Left lung (tissue), 10 donors: ENCODE results near the gene LRIG1. TPM values are rescaled to one million over a fixed set of nuclear protein-coding genes. Genes with fewer than 3 reads are reported as not detected.
A peak's percentile ranks its signal among the peaks of the same experiment; 100 is the strongest.

Source experiments
- ATAC-seq: fragments of 200-7000 bp; cut with Tn5 transposase; one replicate; pipeline ENCODE4 v1.9.1; 2020; ENCODE audit warnings: moderate library complexity
- DNase-seq, 4 donors: peaks; one replicate each; pipeline ENCODE4 v3.0.0-alpha.2; 2013 to 2020
- H3K27ac ChIP-seq, 2 donors: fragments of 200-600 bp; sonication (generic) in 1 of 2; one replicate each; pipeline versions ENCODE4 v1.5.0 to v1.8.0; 2020 to 2021
- H3K27me3 ChIP-seq, 2 donors: fragments of 200-600 bp; sonication (generic) in 1 of 2; one replicate each; pipeline versions ENCODE4 v1.5.0 to v1.8.0; 2020 to 2021
- H3K36me3 ChIP-seq, 2 donors: fragments of 200-600 bp; sonication (generic) in 1 of 2; one replicate each; pipeline versions ENCODE4 v1.5.0 to v1.8.0; 2020 to 2021
- H3K4me1 ChIP-seq, 2 donors: fragments of 200-600 bp; one replicate each; pipeline ENCODE4 v1.8.0; 2021
- H3K4me3 ChIP-seq, 2 donors: fragments of 200-600 bp; sonication (generic) in 1 of 2; one replicate each; pipeline versions ENCODE4 v1.5.0 to v1.8.0; 2020 to 2021; ENCODE audit warnings: mild to moderate bottlenecking in 1 of 2
- H3K9me3 ChIP-seq, 2 donors: fragments of 200-600 bp; sonication (generic) in 1 of 2; one replicate each; pipeline versions ENCODE4 v1.5.0 to v1.8.0; 2020 to 2021
- CTCF ChIP-seq, 2 donors: fragments of 200-600 bp; sonication (generic) in 1 of 2; IDR thresholded peaks; one replicate each; pipeline versions ENCODE4 v1.5.0 to v1.8.0; 2021; ENCODE audit warnings: antibody characterized with exemption in 2 of 2
- intact Hi-C, 2 donors: fragments of 100-400 bp; cut with DNase I; formaldehyde crosslinking; loops; one replicate each; pipeline versions ENCODE4 v1.11.2 to v1.14.2; 2022
- polyA plus RNA-seq, 6 donors: library from polyadenylated mRNA; unstranded; fragments of 120-200 nt; gene quantifications; one replicate each; pipeline ENCODE4 v1.2.1, GENCODE V29; 2013; ENCODE audit not compliant: insufficient read length in 6 of 6
- total RNA-seq, 2 donors: library from RNA; stranded (reverse); fragmentation: NEBNext Ultra II Directional; extraction: Animal tissue kit (Norgen Biotek cat#: 25700); gene quantifications; one replicate each; pipeline ENCODE4 v1.2.1, GENCODE V29; 2021
- donor health status: DM: no; HTN: yes; CAD: no.
- donor health status: DM: no; HTN: no; CAD: no.

The LRIG1 gene
- total and polyA plus RNA-seq, 8 donors: 32.6 to 42.7 (median 35.7) TPM

- no peak for TF ChIP-seq CTCF (IDR thresholded peaks at IDR 0.05)
- Histone ChIP-seq H3K4me1 (no peaks in the 10 kb centered on the region), H3K27me3 (no peaks in the 10 kb centered on the region), H3K27ac (no peak overlapping the region), H3K4me3 (no peak overlapping the region), H3K9me3 (no peaks in the 10 kb centered on the region), H3K36me3 (peaks cover 0 to 52% of the 10 kb centered on the region in 2 donors)
- ATAC-seq: no peak
- DNase-seq: peak in 1 of 4 donors; percentile 15
- intact Hi-C loops: loop anchor here in 1 of 2 donors (10.0 kb wide), 1 partner anchor 415 kb away; no protein-coding TSS in a partner anchor
Measured at GRCh38 chr3:66399529-66400232, 101.1 kb downstream of the LRIG1 start.

- DNase-seq: peak in 1 of 4 donors; percentile 36
- H3K4me1 ChIP-seq: no peaks in the 10 kb centered on the region
- no peak overlapping the region for H3K4me3 ChIP-seq
- peak overlapping the region in 1 of 2 donors; percentile 10 for H3K27ac ChIP-seq
- H3K9me3 ChIP-seq: no peaks in the 10 kb centered on the region
- no peak for ATAC-seq
- no peak for TF ChIP-seq CTCF (IDR thresholded peaks at IDR 0.05)
- peaks cover 0 to 51% of the 10 kb centered on the region in 2 donors for H3K36me3 ChIP-seq
- H3K27me3 ChIP-seq: no peaks in the 10 kb centered on the region
- intact Hi-C loops: no loop called here
Measured at GRCh38 chr3:66398228-66399025, 102.4 kb downstream of the LRIG1 start.

GRCh38 chr3:66397745-66398144 is 103.1 kb downstream of the LRIG1 start:
- Histone ChIP-seq H3K4me1 (no peaks in the 10 kb centered on the region), H3K27ac (peak overlapping the region in 1 of 2 donors; percentile 10), H3K9me3 (no peaks in the 10 kb centered on the region), H3K4me3 (no peak overlapping the region), H3K27me3 (no peaks in the 10 kb centered on the region), H3K36me3 (peaks cover 0 to 55% of the 10 kb centered on the region in 2 donors)
- ATAC-seq: no peak
- intact Hi-C loops: no loop called here
- TF ChIP-seq CTCF (IDR thresholded peaks at IDR 0.05): no peak
- peak in 1 of 4 donors; percentile 26 for DNase-seq

GRCh38 chr3:66396888-66397287 is 103.9 kb downstream of the LRIG1 start:
- no peak for TF ChIP-seq CTCF (IDR thresholded peaks at IDR 0.05)
- no peak overlapping the region for H3K27ac ChIP-seq
- H3K36me3 ChIP-seq: peaks cover 0 to 62% of the 10 kb centered on the region in 2 donors

GRCh38 chr3:66396161-66396760 is 104.6 kb downstream of the LRIG1 start:
- no peak for TF ChIP-seq CTCF (IDR thresholded peaks at IDR 0.05)
- peak in 1 of 4 donors; percentile 31 for DNase-seq
- peaks cover 0 to 61% of the 10 kb centered on the region in 2 donors for H3K36me3 ChIP-seq
- no peak overlapping the region for H3K27ac ChIP-seq
- no peak overlapping the region for H3K4me3 ChIP-seq
- H3K4me1 ChIP-seq: no peaks in the 10 kb centered on the region
- no peaks in the 10 kb centered on the region for H3K27me3 ChIP-seq
- H3K9me3 ChIP-seq: no peaks in the 10 kb centered on the region
- no peak for ATAC-seq
- intact Hi-C loops: no loop called here

More at GRCh38 chr3:66396888-66397287, 103.9 kb downstream of the LRIG1 start:
- no peaks in the 10 kb centered on the region for H3K4me1 ChIP-seq
- intact Hi-C loops: no loop called here
- no peak for ATAC-seq
- no peaks in the 10 kb centered on the region for H3K27me3 ChIP-seq
- no peak overlapping the region for H3K4me3 ChIP-seq
- peak in 1 of 4 donors; percentile 28 for DNase-seq
- no peaks in the 10 kb centered on the region for H3K9me3 ChIP-seq
